OCI-LY3 (cell line): ENCODE data around the gene CHST15.

ENCODE experiments used
- CTCF ChIP-seq: fragments of 200-600, 300-600 bp; sonication (generic); IDR thresholded peaks from 2 replicates; pipeline ENCODE4 v1.5.1; 2014; ENCODE audit warnings: antibody characterized with exemption, low read length, low read depth
- EZH2phosphoT487 ChIP-seq: fragments of 200-600 bp; shearing (Covaris generic); IDR thresholded peaks from 2 replicates; pipeline ENCODE4 v1.6.1; 2018; ENCODE audit warnings: antibody characterized with exemption, mixed run types, low read depth

DNA sequence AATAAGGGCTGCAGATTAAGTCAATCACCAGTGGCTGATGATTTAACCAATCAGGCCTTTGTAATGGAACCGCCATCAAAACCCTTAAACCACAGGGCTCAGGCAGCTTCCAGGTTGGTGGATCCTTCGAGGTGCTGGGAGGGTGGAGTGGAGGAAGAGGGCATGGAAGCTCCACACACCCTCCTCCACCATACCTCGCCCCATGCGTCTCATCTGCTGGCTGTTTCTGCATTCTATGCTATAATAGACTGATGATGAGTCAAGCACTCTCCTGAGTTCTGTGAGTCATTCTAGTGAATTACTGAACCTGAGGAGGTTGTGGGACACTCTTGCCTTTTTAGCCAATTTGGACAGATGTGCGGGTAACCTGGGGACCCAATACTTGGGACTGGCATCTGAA, 43.9 kb downstream of the CHST15 start:
- TF ChIP-seq EZH2phosphoT487: no peak
- TF ChIP-seq CTCF: no peak
